ENCODE measurements around the gene TMEM38B.

TMEM38B gene

GRCh38 chr9:105694848-105695581, 674 bp downstream of the TMEM38B start:
- Histone ChIP-seq H2AFZ (ENCODE audit: low read depth, low read length) (peak overlapping the region; percentile 71), H3K9ac (ENCODE audit: low read length) (peak overlapping the region; percentile 69), H3K9me3 (ENCODE audit: insufficient read depth, low read length) (no peaks in the 10 kb centered on the region), H4K20me1 (ENCODE audit: insufficient read depth, low read length) (peaks cover 5% of the 10 kb centered on the region; the same call in 1 of the 2 replicates), H3K4me2 (ENCODE audit: low read length) (peak overlapping the region; percentile 91), H3K36me3 (replicated peaks; ENCODE audit: low read depth, low read length) (no peaks in the 10 kb centered on the region), H3K79me2 (ENCODE audit: low read length) (peaks cover 33% of the 10 kb centered on the region), H3K4me3 (ENCODE audit: low read length) (peak overlapping the region; percentile 87), H3K27ac (ENCODE audit: low read length) (no peak overlapping the region), H3K4me1 (ENCODE audit: low read length) (peaks cover 15% of the 10 kb centered on the region), H3K27me3 (ENCODE audit: low read depth, low read length) (peaks cover 11% of the 10 kb centered on the region)
- TF ChIP-seq EZH2phosphoT487 (IDR thresholded peaks at IDR 0.05; ENCODE audit: low read depth) (no peak), CTCF (IDR thresholded peaks at IDR 0.05; ENCODE audit: low read depth, low read length) (no peak)

- Histone ChIP-seq H3K79me2 (ENCODE audit: low read length) (peaks cover 43% of the 10 kb centered on the region), H3K27ac (ENCODE audit: low read length) (no peak overlapping the region), H3K9me3 (ENCODE audit: insufficient read depth, low read length) (no peaks in the 10 kb centered on the region), H3K9ac (ENCODE audit: low read length) (no peak overlapping the region), H4K20me1 (ENCODE audit: insufficient read depth, low read length) (peaks cover 5% of the 10 kb centered on the region; the same call in 1 of the 2 replicates), H3K4me2 (ENCODE audit: low read length) (peak overlapping the region; percentile 91; the same call in 1 of the 2 replicates), H3K4me3 (ENCODE audit: low read length) (no peak overlapping the region), H2AFZ (ENCODE audit: low read depth, low read length) (no peak overlapping the region), H3K27me3 (ENCODE audit: low read depth, low read length) (peaks cover 11% of the 10 kb centered on the region), H3K4me1 (ENCODE audit: low read length) (peaks cover 15% of the 10 kb centered on the region), H3K36me3 (replicated peaks; ENCODE audit: low read depth, low read length) (no peaks in the 10 kb centered on the region)
- TF ChIP-seq CTCF (IDR thresholded peaks at IDR 0.05; ENCODE audit: low read depth, low read length) (no peak), EZH2phosphoT487 (IDR thresholded peaks at IDR 0.05; ENCODE audit: low read depth) (no peak)
Observed at GRCh38 chr9:105696219-105696793, 2.0 kb downstream of the TMEM38B start.

- Histone ChIP-seq H3K9me3 (ENCODE audit: insufficient read depth, low read length) (no peaks in the 10 kb centered on the region), H3K36me3 (replicated peaks; ENCODE audit: low read depth, low read length) (peaks cover 2% of the 10 kb centered on the region), H3K4me2 (ENCODE audit: low read length) (no peak overlapping the region), H3K4me1 (ENCODE audit: low read length) (peaks cover 15% of the 10 kb centered on the region), H3K27me3 (ENCODE audit: low read depth, low read length) (0 out of 2 replicates have a peak, but pooled peaks cover 3% of the 10 kb centered on the region), H2AFZ (ENCODE audit: low read depth, low read length) (no peak overlapping the region), H3K4me3 (ENCODE audit: low read length) (no peak overlapping the region), H4K20me1 (ENCODE audit: insufficient read depth, low read length) (peaks cover 5% of the 10 kb centered on the region; the same call in 1 of the 2 replicates), H3K27ac (ENCODE audit: low read length) (no peak overlapping the region), H3K79me2 (ENCODE audit: low read length) (peaks cover 43% of the 10 kb centered on the region), H3K9ac (ENCODE audit: low read length) (no peak overlapping the region)
- TF ChIP-seq CTCF (IDR thresholded peaks at IDR 0.05; ENCODE audit: low read depth, low read length), result no peak
- no peak for TF ChIP-seq EZH2phosphoT487 (IDR thresholded peaks at IDR 0.05; ENCODE audit: low read depth)
Observed at GRCh38 chr9:105697871-105698270, 3.5 kb downstream of the TMEM38B start.

- Histone ChIP-seq H3K4me1 (ENCODE audit: low read length) (peaks cover 10% of the 10 kb centered on the region), H3K27me3 (ENCODE audit: low read depth, low read length) (no peaks in the 10 kb centered on the region), H3K4me3 (ENCODE audit: low read length) (no peak overlapping the region), H3K79me2 (ENCODE audit: low read length) (peaks cover 43% of the 10 kb centered on the region), H3K9ac (ENCODE audit: low read length) (no peak overlapping the region), H3K36me3 (replicated peaks; ENCODE audit: low read depth, low read length) (peaks cover 5% of the 10 kb centered on the region), H4K20me1 (ENCODE audit: insufficient read depth, low read length) (peaks cover 5% of the 10 kb centered on the region; the same call in 1 of the 2 replicates), H3K27ac (ENCODE audit: low read length) (no peak overlapping the region), H3K9me3 (ENCODE audit: insufficient read depth, low read length) (no peaks in the 10 kb centered on the region), H2AFZ (ENCODE audit: low read depth, low read length) (no peak overlapping the region), H3K4me2 (ENCODE audit: low read length) (no peak overlapping the region)
- no peak for TF ChIP-seq EZH2phosphoT487 (IDR thresholded peaks at IDR 0.05; ENCODE audit: low read depth)
- TF ChIP-seq CTCF (IDR thresholded peaks at IDR 0.05; ENCODE audit: low read depth, low read length), result no peak
Observed at GRCh38 chr9:105698348-105698870, 4.1 kb downstream of the TMEM38B start.

Data from OCI-LY3 (cell line).